ENCODE data around the gene CDC14B. TPM values are rescaled to one million over a fixed set of nuclear protein-coding genes. Genes with fewer than 3 reads are reported as not detected.
"Not testable (repeated sequence)": the region's sequence is repeated elsewhere in the genome, so short reads cannot be mapped to it uniquely, and the experiment has no call there.

CDC14B gene
- total RNA-seq, 2 donors from 2014 or later, result 18.4 to 19.2 TPM

DNA sequence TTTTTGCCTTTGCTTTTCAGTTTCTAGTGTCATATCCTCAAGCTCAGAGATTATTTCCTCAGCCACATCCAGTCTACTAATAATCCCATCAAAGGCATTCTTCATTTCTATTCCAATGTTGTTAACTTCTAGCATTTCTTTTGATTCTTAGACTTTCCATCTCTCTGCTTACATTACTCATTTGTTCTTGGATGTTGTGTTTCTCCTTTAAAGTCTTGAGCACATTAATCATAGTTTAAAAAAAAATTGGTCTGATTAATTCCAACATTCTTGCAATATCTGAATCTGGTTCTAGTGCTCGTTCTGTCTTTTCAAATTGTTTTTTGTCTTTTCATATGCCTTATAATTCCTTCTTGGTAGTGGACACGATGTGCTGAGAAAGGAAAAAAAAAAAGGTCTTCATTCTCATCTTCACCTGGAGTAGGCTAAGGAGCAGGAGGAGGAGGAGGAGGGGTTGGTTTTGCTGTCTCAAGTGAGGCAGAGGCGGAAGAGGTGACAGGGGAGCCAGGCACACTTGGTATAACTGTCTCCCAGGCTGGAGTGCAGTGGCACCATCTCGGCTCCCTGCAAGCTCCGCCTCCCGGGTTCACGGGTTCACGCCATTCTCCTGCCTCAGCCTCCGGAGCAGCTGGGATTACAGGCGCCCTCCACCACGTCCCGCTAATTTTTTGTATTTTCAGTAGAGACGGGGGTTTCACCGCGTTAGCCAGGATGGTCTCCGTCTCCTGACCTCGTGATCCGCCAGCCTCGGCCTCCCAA is 19.1 kb upstream of the CDC14B start:
- Histone ChIP-seq H3K9me3 (no peaks in the 10 kb centered on the region), H3K4me1 (no peaks in the 10 kb centered on the region), H3K27me3 (no peaks in the 10 kb centered on the region), H3K4me3 (no peak overlapping the region), H3K36me3 (peaks cover 11% of the 10 kb centered on the region), H3K27ac (no peak overlapping the region)
- no peak for DNase-seq (ENCODE audit: low spot score)
- TF ChIP-seq, protein P1, sequence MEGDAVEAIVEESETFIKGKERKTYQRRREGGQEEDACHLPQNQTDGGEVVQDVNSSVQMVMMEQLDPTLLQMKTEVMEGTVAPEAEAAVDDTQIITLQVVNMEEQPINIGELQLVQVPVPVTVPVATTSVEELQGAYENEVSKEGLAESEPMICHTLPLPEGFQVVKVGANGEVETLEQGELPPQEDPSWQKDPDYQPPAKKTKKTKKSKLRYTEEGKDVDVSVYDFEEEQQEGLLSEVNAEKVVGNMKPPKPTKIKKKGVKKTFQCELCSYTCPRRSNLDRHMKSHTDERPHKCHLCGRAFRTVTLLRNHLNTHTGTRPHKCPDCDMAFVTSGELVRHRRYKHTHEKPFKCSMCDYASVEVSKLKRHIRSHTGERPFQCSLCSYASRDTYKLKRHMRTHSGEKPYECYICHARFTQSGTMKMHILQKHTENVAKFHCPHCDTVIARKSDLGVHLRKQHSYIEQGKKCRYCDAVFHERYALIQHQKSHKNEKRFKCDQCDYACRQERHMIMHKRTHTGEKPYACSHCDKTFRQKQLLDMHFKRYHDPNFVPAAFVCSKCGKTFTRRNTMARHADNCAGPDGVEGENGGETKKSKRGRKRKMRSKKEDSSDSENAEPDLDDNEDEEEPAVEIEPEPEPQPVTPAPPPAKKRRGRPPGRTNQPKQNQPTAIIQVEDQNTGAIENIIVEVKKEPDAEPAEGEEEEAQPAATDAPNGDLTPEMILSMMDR (IDR thresholded peaks at IDR 0.05), result no peak

DNA sequence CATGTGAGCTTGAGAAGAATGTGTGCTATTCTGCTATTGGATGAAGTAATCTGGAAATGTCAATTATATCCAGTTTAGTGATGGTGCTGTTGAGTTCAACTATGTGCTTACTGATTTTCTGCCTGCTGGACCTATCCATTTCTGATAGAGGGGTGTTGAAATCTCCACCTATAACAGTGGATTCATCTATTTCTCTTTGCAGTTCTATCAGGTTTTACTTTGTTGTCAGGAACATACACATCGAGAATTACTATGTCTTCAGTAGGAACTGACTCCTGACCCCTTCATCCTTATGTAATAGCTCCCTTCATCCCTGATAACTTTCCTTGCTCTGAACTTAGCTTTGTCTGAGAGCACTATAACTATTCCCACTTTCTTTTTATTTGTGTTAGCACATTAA is 16.7 kb upstream of the CDC14B start:
- H3K27me3 ChIP-seq, result no peaks in the 10 kb centered on the region
- H3K27ac ChIP-seq, result no peak overlapping the region
- no peaks in the 10 kb centered on the region for H3K9me3 ChIP-seq
- no peak for DNase-seq (ENCODE audit: low spot score)
- TF ChIP-seq, protein P1 (IDR thresholded peaks at IDR 0.05), result no peak
- H3K4me3 ChIP-seq, result no peak overlapping the region
- no peaks in the 10 kb centered on the region for H3K4me1 ChIP-seq
- H3K36me3 ChIP-seq, result no peaks in the 10 kb centered on the region

DNA sequence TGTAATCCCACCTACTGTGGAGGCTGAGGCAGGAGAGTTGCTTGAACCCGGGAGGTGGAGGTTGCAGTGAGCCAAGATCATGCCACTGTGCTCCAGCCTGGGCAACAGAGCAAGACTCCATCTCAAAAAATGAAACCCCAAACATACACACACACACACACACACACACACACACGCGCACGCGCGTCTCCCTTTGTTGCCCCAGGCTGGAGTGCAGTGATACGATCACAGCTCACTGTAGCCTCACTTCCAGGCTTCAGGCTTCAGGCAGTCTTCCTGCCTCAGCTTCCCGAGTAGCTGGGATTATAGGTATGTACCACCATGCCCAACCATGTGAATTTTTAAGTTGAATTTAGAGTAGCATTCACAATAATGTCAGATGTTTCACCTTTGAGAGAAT is 13.9 kb upstream of the CDC14B start:
- not testable (repeated sequence) for DNase-seq (ENCODE audit: low spot score)

DNA sequence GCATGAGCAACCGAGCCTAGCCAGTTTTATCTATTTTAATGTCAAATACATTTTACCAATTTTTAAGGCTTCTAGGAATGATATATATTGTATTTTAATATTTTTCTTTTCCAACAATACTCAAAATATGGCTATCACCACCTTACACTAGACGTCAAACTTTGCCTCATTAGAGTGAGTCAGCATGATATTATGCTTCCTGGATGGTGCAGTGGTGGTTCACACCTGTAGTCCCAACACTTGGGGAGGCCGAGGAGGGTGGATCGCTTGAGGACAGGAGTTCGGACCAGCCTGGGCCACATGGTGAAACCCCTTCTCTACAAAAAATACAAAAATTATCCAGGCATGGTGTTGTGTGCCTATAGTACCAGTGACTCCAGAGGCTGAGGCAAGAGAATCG is 7.3 kb upstream of the CDC14B start:
- Histone ChIP-seq H3K4me3 (no peak overlapping the region), H3K36me3 (no peaks in the 10 kb centered on the region), H3K27ac (no peak overlapping the region), H3K9me3 (no peaks in the 10 kb centered on the region), H3K4me1 (no peaks in the 10 kb centered on the region), H3K27me3 (no peaks in the 10 kb centered on the region)
- DNase-seq (ENCODE audit: low spot score), result no peak
- TF ChIP-seq, protein P1 (IDR thresholded peaks at IDR 0.05), result no peak

More for the DNA sequence above, 13.9 kb upstream of the CDC14B start:
- H3K27ac ChIP-seq, H3K4me3 ChIP-seq, H3K4me1 ChIP-seq, H3K36me3 ChIP-seq, H3K27me3 ChIP-seq, H3K9me3 ChIP-seq: not testable (repeated sequence)

DNA sequence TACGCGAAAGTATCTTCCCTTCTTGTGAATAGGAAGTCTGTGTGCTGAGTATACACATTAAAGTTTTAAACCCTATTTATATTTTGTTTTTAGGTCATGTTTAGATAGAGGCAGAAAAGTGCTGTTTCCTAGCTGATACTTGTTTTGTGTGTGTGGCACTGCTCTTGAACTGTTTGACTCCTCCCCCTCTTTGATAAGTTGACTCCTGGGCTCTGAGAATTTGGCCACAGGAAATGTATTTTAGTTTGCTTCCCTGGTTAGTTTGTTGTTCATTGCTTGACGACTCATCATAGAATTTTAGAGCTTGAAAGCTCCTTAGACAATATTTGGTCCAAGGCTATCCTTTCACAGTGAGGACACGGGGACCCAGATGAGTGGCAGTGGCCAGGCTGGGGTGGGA is 2.0 kb upstream of the CDC14B start:
- no peaks in the 10 kb centered on the region for H3K36me3 ChIP-seq
- H3K9me3 ChIP-seq, result no peaks in the 10 kb centered on the region
- no peak overlapping the region for H3K4me3 ChIP-seq
- no peak for DNase-seq (ENCODE audit: low spot score)
- peaks cover 0 to 7% of the 10 kb centered on the region in 2 donors for H3K4me1 ChIP-seq
- H3K27me3 ChIP-seq, result no peaks in the 10 kb centered on the region
- TF ChIP-seq, protein P1 (IDR thresholded peaks at IDR 0.05), result no peak
- H3K27ac ChIP-seq, result no peak overlapping the region

DNA sequence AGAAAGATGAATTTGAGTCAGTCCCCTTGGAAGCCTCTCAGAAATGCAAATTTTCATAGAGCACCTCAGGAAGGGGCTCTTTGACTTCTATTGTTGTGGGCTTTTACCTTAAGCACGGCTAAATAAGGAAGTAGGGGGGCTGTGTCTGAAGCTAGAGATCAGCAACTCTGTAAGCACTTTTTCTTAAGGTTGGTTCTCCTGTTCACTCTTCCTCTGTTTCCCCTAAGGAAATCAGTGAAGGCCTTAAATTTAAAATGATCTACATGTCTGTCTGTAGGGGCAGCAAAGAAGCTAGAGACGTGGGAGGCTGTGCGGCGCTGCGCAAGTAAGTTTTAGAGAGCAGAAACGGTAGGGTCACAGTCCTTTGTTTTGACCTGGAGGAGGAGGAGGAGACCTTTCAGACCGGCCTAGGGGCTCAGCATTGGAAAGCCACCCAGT is 1.2 kb upstream of the CDC14B start:
- Histone ChIP-seq H3K9me3 (no peaks in the 10 kb centered on the region), H3K36me3 (no peaks in the 10 kb centered on the region), H3K27me3 (no peaks in the 10 kb centered on the region), H3K4me1 (peaks cover 0 to 7% of the 10 kb centered on the region in 2 donors), H3K27ac (no peak overlapping the region), H3K4me3 (no peak overlapping the region)
- no peak for DNase-seq (ENCODE audit: low spot score)
- TF ChIP-seq, protein P1 (IDR thresholded peaks at IDR 0.05), result no peak

Measured in right atrium auricular region (tissue), 2 donors.